Measurements from ENCODE around the gene ATP2B2. TPM values are rescaled to one million over a fixed set of nuclear protein-coding genes. Genes with fewer than 3 reads are reported as not detected.

Gene ATP2B2
- total RNA-seq, 1 donor from 2014 or later, result 0.06 TPM

DNA sequence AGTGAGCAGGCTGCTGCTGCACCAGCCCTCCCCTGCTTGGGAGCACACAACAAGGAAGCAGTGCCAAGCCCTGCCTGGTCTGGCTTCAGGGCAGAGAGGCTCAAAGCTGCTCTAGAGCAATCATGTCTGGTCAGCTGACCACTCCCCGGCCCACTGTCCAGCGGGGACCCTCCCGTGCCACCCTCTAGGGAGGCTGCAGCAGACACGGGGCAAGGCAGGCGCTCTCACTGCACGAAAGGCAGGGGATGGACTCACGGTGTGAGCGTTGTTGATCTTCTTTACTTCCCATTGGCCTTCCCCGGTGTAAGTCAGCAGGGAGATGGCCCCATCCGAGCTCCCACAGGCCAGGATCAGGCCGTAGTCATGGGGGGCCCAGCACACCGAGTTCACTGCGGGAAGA, 193.7 kb downstream of the ATP2B2 start:
- Histone ChIP-seq H3K9me3 (no peaks in the 10 kb centered on the region), H3K27ac (no peak overlapping the region), H3K27me3 (no peaks in the 10 kb centered on the region), H3K4me3 (no peak overlapping the region), H3K36me3 (peaks cover 95% of the 10 kb centered on the region), H3K4me1 (peaks cover 5% of the 10 kb centered on the region)
- TF ChIP-seq, protein P1, sequence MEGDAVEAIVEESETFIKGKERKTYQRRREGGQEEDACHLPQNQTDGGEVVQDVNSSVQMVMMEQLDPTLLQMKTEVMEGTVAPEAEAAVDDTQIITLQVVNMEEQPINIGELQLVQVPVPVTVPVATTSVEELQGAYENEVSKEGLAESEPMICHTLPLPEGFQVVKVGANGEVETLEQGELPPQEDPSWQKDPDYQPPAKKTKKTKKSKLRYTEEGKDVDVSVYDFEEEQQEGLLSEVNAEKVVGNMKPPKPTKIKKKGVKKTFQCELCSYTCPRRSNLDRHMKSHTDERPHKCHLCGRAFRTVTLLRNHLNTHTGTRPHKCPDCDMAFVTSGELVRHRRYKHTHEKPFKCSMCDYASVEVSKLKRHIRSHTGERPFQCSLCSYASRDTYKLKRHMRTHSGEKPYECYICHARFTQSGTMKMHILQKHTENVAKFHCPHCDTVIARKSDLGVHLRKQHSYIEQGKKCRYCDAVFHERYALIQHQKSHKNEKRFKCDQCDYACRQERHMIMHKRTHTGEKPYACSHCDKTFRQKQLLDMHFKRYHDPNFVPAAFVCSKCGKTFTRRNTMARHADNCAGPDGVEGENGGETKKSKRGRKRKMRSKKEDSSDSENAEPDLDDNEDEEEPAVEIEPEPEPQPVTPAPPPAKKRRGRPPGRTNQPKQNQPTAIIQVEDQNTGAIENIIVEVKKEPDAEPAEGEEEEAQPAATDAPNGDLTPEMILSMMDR (IDR thresholded peaks at IDR 0.05), result no peak
- DNase-seq, result no peak
- intact Hi-C loops (cut with DNase I), result no loop called here
- ATAC-seq, result peak; percentile 32

DNA sequence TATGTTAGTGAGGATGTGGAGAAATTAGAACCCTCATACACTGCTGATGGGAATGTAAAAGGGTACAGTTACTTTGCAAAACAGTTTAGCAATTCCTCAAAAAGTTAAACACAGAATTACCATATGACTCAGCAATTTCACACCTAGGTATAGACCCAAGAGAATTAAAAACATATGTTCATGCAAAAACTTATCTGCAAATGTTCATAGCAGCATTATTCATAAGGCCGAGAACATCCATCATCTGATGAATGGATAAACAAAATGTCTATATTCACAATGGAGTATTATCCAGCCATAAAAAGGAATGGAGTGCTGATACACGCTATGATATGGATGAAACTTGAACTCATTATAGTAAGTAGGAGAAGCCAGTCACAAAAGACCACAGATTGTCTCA, 194.8 kb downstream of the ATP2B2 start:
- TF ChIP-seq, protein P1 (IDR thresholded peaks at IDR 0.05), result no peak
- DNase-seq (no peak), ATAC-seq (no peak)
- no peak overlapping the region for H3K27ac ChIP-seq
- peaks cover 5% of the 10 kb centered on the region for H3K4me1 ChIP-seq
- no peaks in the 10 kb centered on the region for H3K27me3 ChIP-seq
- intact Hi-C loops (cut with DNase I), result no loop called here
- peaks cover 95% of the 10 kb centered on the region for H3K36me3 ChIP-seq
- no peak overlapping the region for H3K4me3 ChIP-seq
- no peaks in the 10 kb centered on the region for H3K9me3 ChIP-seq

DNA sequence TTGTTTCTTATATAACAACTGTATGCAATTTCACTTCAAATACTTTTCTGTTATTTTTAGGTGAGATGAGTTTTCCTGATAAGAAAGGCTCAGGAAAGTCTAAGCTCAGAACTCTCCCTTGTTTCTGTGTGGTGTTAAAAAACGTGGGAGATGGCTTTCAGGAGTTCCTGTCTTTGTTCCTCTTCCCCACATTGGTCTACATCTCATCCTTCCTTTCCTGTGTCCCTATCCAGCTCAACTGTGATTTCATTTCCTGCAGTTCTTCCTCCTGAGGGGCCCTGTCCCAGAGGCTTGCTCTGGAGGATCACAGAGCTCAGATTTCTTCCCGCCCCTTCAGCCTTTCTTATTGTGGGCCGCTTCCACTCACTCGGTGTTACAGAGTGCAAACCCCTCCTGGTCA, 195.7 kb downstream of the ATP2B2 start:
- Histone ChIP-seq H3K27me3 (no peaks in the 10 kb centered on the region), H3K36me3 (peaks cover 95% of the 10 kb centered on the region), H3K27ac (no peak overlapping the region), H3K4me1 (peaks cover 5% of the 10 kb centered on the region), H3K9me3 (no peaks in the 10 kb centered on the region), H3K4me3 (no peak overlapping the region)
- TF ChIP-seq, protein P1 (IDR thresholded peaks at IDR 0.05), result no peak
- no peak for ATAC-seq
- DNase-seq, result no peak
- intact Hi-C loops (cut with DNase I), result no loop called here

DNA sequence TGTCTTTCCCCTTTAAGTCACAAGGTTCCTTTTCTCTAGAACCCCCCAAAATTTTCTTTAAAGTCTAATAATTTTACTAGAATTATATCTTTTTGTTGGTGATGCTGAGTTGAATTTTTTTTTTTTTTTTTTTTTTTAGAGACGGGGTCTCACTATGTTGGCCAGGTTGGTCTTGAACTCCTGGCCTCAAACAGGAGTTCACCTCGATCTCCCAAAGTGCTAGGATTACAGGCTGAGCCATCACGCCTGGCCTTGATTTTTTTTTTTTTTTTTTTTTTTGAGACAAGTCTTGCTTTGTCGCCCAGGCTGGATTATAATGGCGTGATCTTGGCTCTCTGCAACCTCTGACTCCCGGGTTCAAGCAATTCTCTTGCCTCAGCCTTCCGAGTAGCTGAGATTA, 196.7 kb downstream of the ATP2B2 start:
- intact Hi-C loops (cut with DNase I), result no loop called here
- peaks cover 5% of the 10 kb centered on the region for H3K4me1 ChIP-seq
- DNase-seq, result no peak
- H3K36me3 ChIP-seq, result peaks cover 95% of the 10 kb centered on the region
- H3K27me3 ChIP-seq, result no peaks in the 10 kb centered on the region
- H3K4me3 ChIP-seq, result no peak overlapping the region
- no peak overlapping the region for H3K27ac ChIP-seq
- ATAC-seq, result no peak
- TF ChIP-seq, protein P1 (IDR thresholded peaks at IDR 0.05), result no peak
- H3K9me3 ChIP-seq, result no peaks in the 10 kb centered on the region

DNA sequence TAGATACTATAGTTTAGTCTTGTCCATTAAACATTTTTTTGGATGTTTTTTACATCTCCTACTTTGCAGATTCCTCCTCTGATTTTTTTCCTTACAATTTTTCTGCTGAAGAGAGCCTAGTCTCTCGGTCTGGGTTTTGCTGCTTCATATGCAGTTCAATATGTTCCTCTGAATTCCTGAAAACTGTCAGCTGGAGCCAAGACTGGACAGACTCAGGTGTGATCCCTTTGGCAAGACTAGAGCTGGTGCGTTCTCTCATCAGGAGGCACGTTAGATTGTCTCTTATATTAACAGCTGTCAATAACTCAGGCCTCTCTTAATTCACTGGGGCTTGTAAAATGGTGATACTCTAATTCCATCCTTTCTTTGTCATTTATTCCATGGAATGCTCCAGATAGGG, 199.2 kb downstream of the ATP2B2 start:
- no peaks in the 10 kb centered on the region for H3K9me3 ChIP-seq
- TF ChIP-seq, protein P1 (IDR thresholded peaks at IDR 0.05), result no peak
- no peak overlapping the region for H3K27ac ChIP-seq
- H3K4me3 ChIP-seq, result no peak overlapping the region
- ATAC-seq (no peak), DNase-seq (no peak)
- no peaks in the 10 kb centered on the region for H3K27me3 ChIP-seq
- intact Hi-C loops (cut with DNase I), result no loop called here
- peaks cover 95% of the 10 kb centered on the region for H3K36me3 ChIP-seq
- H3K4me1 ChIP-seq, result peaks cover 5% of the 10 kb centered on the region

DNA sequence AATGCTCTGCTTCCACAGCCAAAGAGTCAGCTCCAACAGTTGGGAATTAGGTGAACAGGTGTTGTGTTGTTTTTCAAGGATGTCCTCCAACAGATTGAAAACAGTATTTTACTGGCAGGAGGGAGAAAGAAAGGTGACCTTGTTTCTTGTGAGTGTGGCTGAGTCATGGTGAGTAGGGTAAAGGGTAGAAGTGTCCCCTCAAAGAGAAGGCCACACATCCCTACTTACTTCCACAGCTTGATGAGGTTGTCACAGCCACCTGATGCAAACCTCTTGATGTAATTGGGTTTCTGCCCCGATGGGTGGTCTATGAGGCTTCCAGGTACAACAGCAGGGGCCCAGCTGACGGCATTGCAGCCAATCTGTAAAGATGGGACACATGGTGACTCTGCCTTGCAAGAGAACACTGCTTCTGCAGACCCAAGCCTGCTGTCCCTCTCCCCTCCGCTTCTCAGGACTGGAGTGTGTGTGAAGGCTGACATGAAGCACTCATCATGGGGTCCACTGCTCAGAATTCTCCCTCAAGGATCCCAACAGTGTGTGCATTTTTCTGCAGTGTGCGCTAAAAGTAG, 200.0 kb downstream of the ATP2B2 start:
- TF ChIP-seq, protein P1 (IDR thresholded peaks at IDR 0.05), result no peak
- no peak for ATAC-seq
- Histone ChIP-seq H3K4me3 (no peak overlapping the region), H3K27me3 (no peaks in the 10 kb centered on the region), H3K36me3 (peaks cover 95% of the 10 kb centered on the region), H3K27ac (no peak overlapping the region), H3K9me3 (no peaks in the 10 kb centered on the region), H3K4me1 (peaks cover 5% of the 10 kb centered on the region)
- no peak for DNase-seq
- intact Hi-C loops (cut with DNase I), result no loop called here

Measured in upper lobe of right lung (tissue), 1 donor.